ENCODE data around the gene ARL4D. TPM values are rescaled to one million over a fixed set of nuclear protein-coding genes. Genes with fewer than 3 reads are reported as not detected.
"Not testable (repeated sequence)": the region's sequence is repeated elsewhere in the genome, so short reads cannot be mapped to it uniquely, and the experiment has no call there.

Gene ARL4D
- total RNA-seq, 3 donors from 2014 or later = 2.3 to 34.3 (median 3.2) TPM

GRCh38 chr17:43360739-43361505, 37.9 kb upstream of the ARL4D start:
- peak overlapping the region; percentile 32 for H3K4me3 ChIP-seq
- H3K9me3 ChIP-seq = no peaks in the 10 kb centered on the region
- ATAC-seq (no peak), DNase-seq (peak in 2 of 3 donors; percentile 90 to 92)
- no peak for TF ChIP-seq CTCF (IDR thresholded peaks at IDR 0.05)
- no peaks in the 10 kb centered on the region for H3K36me3 ChIP-seq (ENCODE audit: low read depth)
- intact Hi-C loops (cut with DNase I, micrococcal nuclease) = no loop called here
- H3K4me1 ChIP-seq (ENCODE audit: low read depth) = peaks cover 10% of the 10 kb centered on the region

- DNase-seq = no peak
- H3K36me3 ChIP-seq (ENCODE audit: low read depth) = no peaks in the 10 kb centered on the region
- peaks cover 20% of the 10 kb centered on the region for H3K4me1 ChIP-seq (ENCODE audit: low read depth)
- intact Hi-C loops (cut with DNase I, micrococcal nuclease) = no loop called here
- no peak for TF ChIP-seq CTCF (IDR thresholded peaks at IDR 0.05)
- no peaks in the 10 kb centered on the region for H3K9me3 ChIP-seq
- H3K4me3 ChIP-seq = no peak overlapping the region
- ATAC-seq = no peak
Measured at GRCh38 chr17:43363181-43363925, 35.4 kb upstream of the ARL4D start.

GRCh38 chr17:43363926-43364285, 34.9 kb upstream of the ARL4D start:
- no peak for ATAC-seq

GRCh38 chr17:43365356-43365755, 33.4 kb upstream of the ARL4D start:
- no peak for DNase-seq
- no peak for TF ChIP-seq CTCF (IDR thresholded peaks at IDR 0.05)
- peaks cover 15% of the 10 kb centered on the region for H3K4me1 ChIP-seq (ENCODE audit: low read depth)
- no peaks in the 10 kb centered on the region for H3K36me3 ChIP-seq (ENCODE audit: low read depth)
- no peaks in the 10 kb centered on the region for H3K9me3 ChIP-seq
- intact Hi-C loops (cut with DNase I, micrococcal nuclease) = no loop called here
- no peak overlapping the region for H3K4me3 ChIP-seq
- no peak for ATAC-seq

More at GRCh38 chr17:43363926-43364285, 34.9 kb upstream of the ARL4D start:
- intact Hi-C loops (cut with DNase I, micrococcal nuclease) = no loop called here
- TF ChIP-seq CTCF (IDR thresholded peaks at IDR 0.05) = no peak
- DNase-seq = no peak
- Histone ChIP-seq H3K9me3 (no peaks in the 10 kb centered on the region), H3K36me3 (ENCODE audit: low read depth) (no peaks in the 10 kb centered on the region), H3K4me3 (no peak overlapping the region), H3K4me1 (ENCODE audit: low read depth) (peaks cover 20% of the 10 kb centered on the region)

- H3K4me3 ChIP-seq; DNase-seq; intact Hi-C loops (cut with DNase I, micrococcal nuclease); H3K9me3 ChIP-seq; ATAC-seq; H3K36me3 ChIP-seq (ENCODE audit: low read depth): not testable (repeated sequence)
- H3K4me1 ChIP-seq (ENCODE audit: low read depth) = peaks cover 15% of the 10 kb centered on the region
Measured at GRCh38 chr17:43365921-43366320, 32.9 kb upstream of the ARL4D start.
